ENCODE data around the gene CDH22.

- TF ChIP-seq POLR2A (IDR thresholded peaks at IDR 0.05), result no peak
- no peak for TF ChIP-seq CTCF (IDR thresholded peaks at IDR 0.05)
Observed at GRCh38 chr20:46315311-46315710, 7.0 kb upstream of the CDH22 start.
